ENCODE results near the gene ANKMY1.

ANKMY1 gene

DNA sequence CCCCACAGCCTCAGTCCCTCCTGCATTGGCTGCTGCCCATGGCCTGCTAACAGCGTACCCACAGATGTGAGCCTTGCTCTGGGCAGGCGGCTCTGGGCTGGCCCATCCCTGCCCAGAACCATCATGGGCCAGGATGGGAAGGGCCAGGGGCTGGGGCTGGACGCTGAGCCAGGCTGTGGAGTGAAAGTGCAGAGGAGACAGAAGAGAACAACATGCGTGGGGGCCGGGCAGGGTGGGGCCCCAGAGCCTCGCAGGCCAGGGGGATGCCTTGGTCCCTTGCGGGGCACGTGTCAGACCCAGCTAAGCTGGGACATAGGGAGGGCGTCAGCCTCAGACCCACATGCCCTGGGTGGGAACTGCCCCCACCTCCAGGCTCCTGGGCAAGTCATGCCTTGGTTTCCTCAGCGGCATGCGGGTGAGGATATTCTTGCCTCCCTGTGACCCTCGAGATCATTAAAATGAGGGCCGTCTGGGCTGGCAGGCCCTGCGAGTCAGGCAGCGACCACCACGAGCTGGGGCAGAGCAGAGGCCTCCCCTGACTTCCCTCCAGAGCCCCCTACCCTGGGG is 95.0 kb downstream of the ANKMY1 start:
- no peak for DNase-seq (ENCODE audit: low spot score)
- FAIRE-seq, result no peak

DNA sequence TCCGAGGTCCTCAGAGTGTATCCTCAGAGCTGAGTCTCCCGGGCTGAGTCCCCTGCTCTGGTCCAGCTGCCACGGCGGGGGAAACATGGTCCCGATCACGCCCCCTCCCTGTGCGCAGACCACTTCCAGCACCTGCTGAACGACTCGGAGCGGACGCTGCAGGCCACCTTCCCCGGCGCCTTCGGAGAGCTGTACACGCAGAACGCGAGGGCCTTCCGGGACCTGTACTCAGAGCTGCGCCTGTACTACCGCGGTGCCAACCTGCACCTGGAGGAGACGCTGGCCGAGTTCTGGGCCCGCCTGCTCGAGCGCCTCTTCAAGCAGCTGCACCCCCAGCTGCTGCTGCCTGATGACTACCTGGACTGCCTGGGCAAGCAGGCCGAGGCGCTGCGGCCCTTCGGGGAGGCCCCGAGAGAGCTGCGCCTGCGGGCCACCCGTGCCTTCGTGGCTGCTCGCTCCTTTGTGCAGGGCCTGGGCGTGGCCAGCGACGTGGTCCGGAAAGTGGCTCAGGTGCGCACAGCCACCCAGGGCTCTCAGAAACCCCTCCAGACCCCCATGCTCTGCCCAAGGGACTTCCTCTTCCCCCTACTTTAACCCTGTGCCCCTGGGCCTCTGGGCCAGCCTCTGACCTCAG is 95.6 kb downstream of the ANKMY1 start:
- DNase-seq (ENCODE audit: low spot score), result no peak
- FAIRE-seq, result no peak

DNA sequence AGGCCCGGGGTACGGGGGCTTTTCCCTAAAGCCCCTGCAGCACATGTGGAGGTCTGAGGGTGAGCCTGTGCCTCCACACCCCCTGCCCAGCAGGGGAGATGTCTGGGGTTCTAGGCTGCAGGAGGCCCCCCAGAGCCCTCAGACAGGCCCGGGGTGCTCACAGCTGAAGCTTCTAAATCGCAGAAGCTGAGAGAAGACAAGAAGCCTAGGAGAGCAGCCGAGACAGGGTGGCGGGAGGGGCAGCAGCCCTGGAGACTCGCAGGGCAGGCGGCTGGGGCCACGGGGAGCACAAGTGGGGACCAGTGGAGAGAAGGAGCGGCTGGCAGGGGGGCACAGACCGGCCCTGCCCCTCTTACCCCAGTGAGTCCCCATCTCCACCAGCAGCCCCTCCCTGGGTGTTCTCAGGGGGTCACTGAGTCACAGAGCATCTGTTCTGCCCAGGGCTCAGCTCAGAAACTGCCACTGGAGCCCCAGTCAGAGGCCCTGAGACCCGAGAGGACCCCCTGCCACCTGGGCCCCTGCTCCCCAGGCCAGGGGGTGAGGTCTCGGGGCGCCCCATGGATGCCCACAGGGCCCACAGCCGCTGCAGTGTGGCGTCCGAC is 96.2 kb downstream of the ANKMY1 start:
- FAIRE-seq (no peak), DNase-seq (ENCODE audit: low spot score) (no peak)

GRCh38 chr2:240460781-240461431 is 96.9 kb downstream of the ANKMY1 start:
- DNase-seq (ENCODE audit: low spot score) (no peak), FAIRE-seq (no peak)

DNA sequence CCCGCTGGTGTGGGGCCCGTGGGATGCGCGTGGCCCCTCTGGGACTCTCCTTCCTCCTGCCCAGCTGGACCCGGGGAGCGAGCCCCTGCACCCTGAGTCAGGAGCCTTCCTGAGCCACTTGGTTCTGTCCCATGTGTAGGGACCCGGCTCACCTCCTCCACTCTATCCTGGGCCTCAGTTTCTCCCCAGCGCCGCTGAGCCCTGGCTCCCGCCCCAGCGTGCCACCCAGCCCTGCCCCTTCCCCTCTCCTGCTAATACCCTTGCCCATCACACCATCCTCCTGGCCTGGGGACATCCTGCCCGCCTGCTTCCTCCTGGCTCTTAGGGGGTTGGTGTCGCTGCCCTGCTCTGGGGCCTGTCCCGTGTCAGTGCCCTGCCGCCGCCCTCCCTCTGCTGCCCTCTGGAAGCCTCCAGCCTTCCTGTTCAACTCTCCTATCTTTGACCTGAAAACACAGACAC is 97.5 kb downstream of the ANKMY1 start:
- FAIRE-seq (no peak), DNase-seq (ENCODE audit: low spot score) (no peak)

- no peak for DNase-seq (ENCODE audit: low spot score)
- no peak for FAIRE-seq
Observed at GRCh38 chr2:240459401-240460252, 98.2 kb downstream of the ANKMY1 start.

GRCh38 chr2:240458900-240459391 is 98.8 kb downstream of the ANKMY1 start:
- DNase-seq (ENCODE audit: low spot score), result no peak
- no peak for FAIRE-seq

GRCh38 chr2:240458044-240458899 is 99.5 kb downstream of the ANKMY1 start:
- FAIRE-seq (no peak), DNase-seq (ENCODE audit: low spot score) (no peak)

- FAIRE-seq, result no peak
Observed at GRCh38 chr2:240457223-240458043, 100.4 kb downstream of the ANKMY1 start.

GRCh38 chr2:240456447-240457222 is 101.2 kb downstream of the ANKMY1 start:
- FAIRE-seq (no peak), DNase-seq (ENCODE audit: low spot score) (no peak)

More at GRCh38 chr2:240457223-240458043, 100.4 kb downstream of the ANKMY1 start:
- DNase-seq (ENCODE audit: low spot score), result no peak

GRCh38 chr2:240455647-240456446 is 101.9 kb downstream of the ANKMY1 start:
- no peak for FAIRE-seq
- DNase-seq (ENCODE audit: low spot score), result no peak

GRCh38 chr2:240455272-240455646 is 102.5 kb downstream of the ANKMY1 start:
- no peak for FAIRE-seq
- DNase-seq (ENCODE audit: low spot score), result no peak

DNA sequence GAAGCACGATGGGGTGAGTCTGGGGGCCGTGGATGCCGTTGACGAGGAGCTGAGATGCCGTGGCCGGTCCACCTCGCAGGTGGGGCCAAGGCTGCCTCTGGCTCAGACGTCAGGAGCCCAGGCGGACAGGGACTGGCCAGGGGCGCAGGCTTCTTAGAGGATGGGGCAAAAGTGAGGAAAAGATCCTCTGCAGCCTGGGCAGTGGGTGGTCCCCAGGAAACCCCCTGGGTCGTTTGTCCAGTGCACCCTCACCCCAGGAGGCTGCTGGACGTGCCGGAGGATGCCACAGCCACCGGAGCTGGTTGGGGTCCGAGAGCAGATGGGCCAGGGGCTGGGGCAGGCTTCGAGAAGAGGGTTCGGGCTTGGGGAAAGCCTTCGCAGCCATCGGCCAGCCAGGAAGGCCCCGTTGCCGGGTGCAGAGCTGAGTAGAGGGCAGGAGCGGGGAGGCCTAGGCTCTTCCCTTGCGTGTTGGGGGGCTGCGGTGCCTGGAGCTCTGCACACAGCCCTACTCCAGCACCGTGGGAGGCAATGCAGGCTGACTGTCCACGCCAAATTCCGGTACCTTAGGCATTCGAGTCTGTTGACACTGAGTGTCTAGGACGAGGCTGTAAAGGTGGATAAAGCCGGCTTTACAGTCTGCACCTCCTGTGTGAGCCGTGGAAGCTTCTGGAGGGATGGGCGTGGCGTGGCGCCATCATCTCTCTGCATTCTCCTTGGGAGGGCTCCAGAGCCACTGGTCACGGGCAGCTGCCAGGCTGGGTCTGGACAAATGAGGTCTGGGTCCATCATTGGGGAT is 103.5 kb downstream of the ANKMY1 start:
- DNase-seq (ENCODE audit: low spot score) (no peak), FAIRE-seq (peak; percentile 13)

DNA sequence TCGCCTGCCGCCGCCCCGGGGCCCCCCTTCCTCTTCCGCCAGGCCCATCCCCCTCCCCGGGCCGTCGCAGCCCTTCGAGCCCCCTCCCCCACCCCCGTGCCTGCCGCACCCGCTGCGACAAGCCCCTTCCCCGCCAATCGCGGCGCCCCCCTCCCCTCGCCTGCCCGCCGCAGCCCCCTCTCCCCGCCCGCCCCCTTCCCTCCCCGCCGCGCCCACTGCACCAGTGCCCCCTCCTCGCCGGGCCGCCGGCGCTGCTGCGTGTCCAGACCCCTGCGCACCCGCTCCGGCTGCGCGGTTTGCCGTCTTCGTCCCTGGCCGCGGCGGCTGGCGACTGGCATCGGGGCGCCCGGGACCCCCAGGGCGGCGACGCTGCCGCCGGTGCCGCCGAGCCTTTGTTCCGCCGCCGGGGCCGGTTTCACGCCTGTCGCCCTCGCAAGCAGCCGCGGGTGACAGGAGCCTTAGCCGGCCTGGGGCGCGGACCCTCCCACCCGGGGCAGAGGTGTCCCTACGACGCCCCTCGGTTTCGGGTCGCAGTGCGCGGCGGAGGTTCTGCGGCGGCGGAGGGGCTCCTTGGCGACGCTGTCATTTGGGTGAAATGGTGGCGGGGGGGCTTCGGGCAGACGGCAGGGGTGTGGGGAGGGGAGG is 104.2 kb downstream of the ANKMY1 start:
- DNase-seq (ENCODE audit: low spot score), result no peak
- no peak for FAIRE-seq

GRCh38 chr2:240452462-240453256 is 105.1 kb downstream of the ANKMY1 start:
- DNase-seq (ENCODE audit: low spot score) (no peak), FAIRE-seq (no peak)

All from urothelium cell line (cell line).